ENCODE measurements around the gene CXCL12. TPM values are rescaled to one million over a fixed set of nuclear protein-coding genes. Genes with fewer than 3 reads are reported as not detected.

The CXCL12 gene
- total and polyA plus RNA-seq, 2 donors (not counting 3 experiments of a cell fraction or from before 2014, with no cell fraction given), result 0.35 to 1.4 TPM

DNA sequence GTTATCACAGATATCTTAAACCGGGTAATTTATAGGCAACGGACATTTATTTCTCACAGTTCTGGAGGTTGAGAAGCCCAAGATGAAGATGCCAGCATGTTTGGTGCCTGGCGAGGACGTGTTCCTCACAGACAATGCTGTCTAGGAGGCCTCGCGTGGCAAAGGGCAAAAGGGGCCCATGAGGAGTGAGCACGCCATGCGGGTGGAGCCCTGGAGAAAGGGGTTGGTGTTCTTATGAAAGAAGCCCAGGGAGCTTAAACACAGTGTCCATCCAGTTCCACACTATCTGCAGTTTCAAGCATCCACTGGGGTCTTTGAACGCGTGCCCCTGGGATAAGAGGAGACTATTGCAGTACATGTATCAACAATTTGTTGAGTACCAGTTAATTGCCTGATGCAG, 51.4 kb downstream of the CXCL12 start:
- H3K4me1 ChIP-seq (ENCODE audit: control insufficient read depth, extremely low read depth, insufficient read depth, low read length), result no peaks in the 10 kb centered on the region
- intact Hi-C loops (cut with micrococcal nuclease), result no loop called here
- no peak overlapping the region for H3K27ac ChIP-seq (ENCODE audit: insufficient read depth, low read depth, low read length)
- no peaks in the 10 kb centered on the region for H4K20me1 ChIP-seq (replicated peaks; ENCODE audit: control insufficient read depth, extremely low read depth, insufficient read depth, low read length)
- ChIA-PET CTCF (interaction anchor here (1.2 kb wide), 1 partner anchor 13 kb away, joined by 3 read pairs; no protein-coding TSS in a partner anchor), POLR2A (no interaction called here)
- BruUV-seq (replicated peaks), result no TSS peak
- H3K4me3 ChIP-seq (replicated peaks in 1 of 3; ENCODE audit: insufficient read depth in 1 of 3, low read depth in 1 of 3, low read length in 3 of 3), result no peak overlapping the region
- no peaks in the 10 kb centered on the region for H3K9me3 ChIP-seq (replicated peaks; ENCODE audit: control insufficient read depth, insufficient read depth, low read length)
- FAIRE-seq, result no peak
- H3K4me2 ChIP-seq (ENCODE audit: insufficient read depth, low read length), result no peak overlapping the region
- dilution Hi-C loops (cut with MboI; ENCODE audit: extremely low pct_ligation_motif_present, low sequenced_read_pairs), result no loop called here
- no peaks in the 10 kb centered on the region for H3K79me2 ChIP-seq (ENCODE audit: control insufficient read depth, insufficient read depth, low read length)
- no peaks in the 10 kb centered on the region for H3K27me3 ChIP-seq (ENCODE audit: control insufficient read depth in 2 of 2, insufficient read depth in 2 of 2, low read length in 2 of 2)
- no peak overlapping the region for H3K9ac ChIP-seq (replicated peaks; ENCODE audit: extremely low read depth, insufficient read depth, low read length)
- DNase-seq (ENCODE audit: low read depth, low spot score), result no peak
- H3K9me1 ChIP-seq (replicated peaks; ENCODE audit: control insufficient read depth, extremely low read depth, insufficient read depth, low read length), result no peaks in the 10 kb centered on the region
- H3K36me3 ChIP-seq (ENCODE audit: control insufficient read depth in 2 of 2, extremely low read depth in 1 of 2, insufficient read depth in 2 of 2, low read length in 2 of 2), result no peaks in the 10 kb centered on the region
- no peak for TF ChIP-seq POLR2A (IDR thresholded peaks at IDR 0.05; ENCODE audit: low read depth, low read length)
- TF ChIP-seq, protein P1, sequence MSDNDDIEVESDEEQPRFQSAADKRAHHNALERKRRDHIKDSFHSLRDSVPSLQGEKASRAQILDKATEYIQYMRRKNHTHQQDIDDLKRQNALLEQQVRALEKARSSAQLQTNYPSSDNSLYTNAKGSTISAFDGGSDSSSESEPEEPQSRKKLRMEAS (IDR thresholded peaks at IDR 0.05; ENCODE audit: insufficient read depth, insufficient read length), result no peak
- no peak for TF ChIP-seq EZH2 (IDR thresholded peaks at IDR 0.05; ENCODE audit: borderline replicate concordance, low read depth, low read length, severe bottlenecking)
- TF ChIP-seq JUN (IDR thresholded peaks at IDR 0.05; ENCODE audit: borderline replicate concordance, insufficient read depth, insufficient read length, low read depth), result no peak
- H2AFZ ChIP-seq (ENCODE audit: low read depth, low read length), result no peak overlapping the region

DNA sequence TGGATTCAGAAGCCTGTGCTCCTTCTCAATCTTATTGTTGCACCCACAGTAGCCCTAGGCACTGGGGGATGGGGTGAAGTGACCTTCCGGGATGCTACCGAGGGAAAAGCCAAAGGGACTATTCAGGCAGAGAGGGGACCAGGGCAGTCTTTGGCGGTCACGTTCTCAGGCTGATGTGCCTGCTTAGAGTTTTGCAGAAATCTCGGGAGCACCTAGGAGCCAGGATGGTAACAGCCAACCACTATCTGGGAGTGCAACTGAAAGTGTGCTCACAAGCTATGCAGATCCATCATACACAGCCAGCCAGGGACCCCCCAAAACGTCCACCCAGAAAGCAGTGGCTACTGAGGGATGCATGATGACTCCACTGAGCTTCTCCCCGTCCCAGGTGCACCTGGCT, 52.4 kb downstream of the CXCL12 start:
- intact Hi-C loops (cut with micrococcal nuclease), result no loop called here
- TF ChIP-seq GATA2 (IDR thresholded peaks at IDR 0.05; ENCODE audit: insufficient read depth, insufficient read length, low read depth, low read length) (no peak), FOS (IDR thresholded peaks at IDR 0.05; ENCODE audit: borderline replicate concordance, insufficient read depth, low read length) (no peak), POLR2AphosphoS5 (IDR thresholded peaks at IDR 0.05; ENCODE audit: insufficient read depth, low read depth, low read length) (no peak), POLR2A (IDR thresholded peaks at IDR 0.05; ENCODE audit: low read depth, low read length) (no peak)
- TF ChIP-seq, protein P2, sequence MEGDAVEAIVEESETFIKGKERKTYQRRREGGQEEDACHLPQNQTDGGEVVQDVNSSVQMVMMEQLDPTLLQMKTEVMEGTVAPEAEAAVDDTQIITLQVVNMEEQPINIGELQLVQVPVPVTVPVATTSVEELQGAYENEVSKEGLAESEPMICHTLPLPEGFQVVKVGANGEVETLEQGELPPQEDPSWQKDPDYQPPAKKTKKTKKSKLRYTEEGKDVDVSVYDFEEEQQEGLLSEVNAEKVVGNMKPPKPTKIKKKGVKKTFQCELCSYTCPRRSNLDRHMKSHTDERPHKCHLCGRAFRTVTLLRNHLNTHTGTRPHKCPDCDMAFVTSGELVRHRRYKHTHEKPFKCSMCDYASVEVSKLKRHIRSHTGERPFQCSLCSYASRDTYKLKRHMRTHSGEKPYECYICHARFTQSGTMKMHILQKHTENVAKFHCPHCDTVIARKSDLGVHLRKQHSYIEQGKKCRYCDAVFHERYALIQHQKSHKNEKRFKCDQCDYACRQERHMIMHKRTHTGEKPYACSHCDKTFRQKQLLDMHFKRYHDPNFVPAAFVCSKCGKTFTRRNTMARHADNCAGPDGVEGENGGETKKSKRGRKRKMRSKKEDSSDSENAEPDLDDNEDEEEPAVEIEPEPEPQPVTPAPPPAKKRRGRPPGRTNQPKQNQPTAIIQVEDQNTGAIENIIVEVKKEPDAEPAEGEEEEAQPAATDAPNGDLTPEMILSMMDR (IDR thresholded peaks at IDR 0.05; ENCODE audit: extremely low read depth in 1 of 2, insufficient read depth in 1 of 2, low read depth in 1 of 2, low read length in 2 of 2), result no peak
- POLR2A ChIA-PET, result no interaction called here
- H3K9me1 ChIP-seq (replicated peaks; ENCODE audit: control insufficient read depth, extremely low read depth, insufficient read depth, low read length), result no peaks in the 10 kb centered on the region
- no peaks in the 10 kb centered on the region for H4K20me1 ChIP-seq (replicated peaks; ENCODE audit: control insufficient read depth, extremely low read depth, insufficient read depth, low read length)
- no peaks in the 10 kb centered on the region for H3K4me1 ChIP-seq (ENCODE audit: control insufficient read depth, extremely low read depth, insufficient read depth, low read length)
- no peak overlapping the region for H3K4me3 ChIP-seq (replicated peaks in 1 of 3; ENCODE audit: insufficient read depth in 1 of 3, low read depth in 1 of 3, low read length in 3 of 3)
- no TSS peak for BruUV-seq (replicated peaks)
- no peaks in the 10 kb centered on the region for H3K79me2 ChIP-seq (ENCODE audit: control insufficient read depth, insufficient read depth, low read length)
- H3K9ac ChIP-seq (replicated peaks; ENCODE audit: extremely low read depth, insufficient read depth, low read length), result no peak overlapping the region
- no peak overlapping the region for H3K27ac ChIP-seq (ENCODE audit: insufficient read depth, low read depth, low read length)
- no peak overlapping the region for H2AFZ ChIP-seq (ENCODE audit: low read depth, low read length)
- dilution Hi-C loops (cut with MboI; ENCODE audit: extremely low pct_ligation_motif_present, low sequenced_read_pairs), result no loop called here
- FAIRE-seq, result no peak
- H3K9me3 ChIP-seq (replicated peaks; ENCODE audit: control insufficient read depth, insufficient read depth, low read length), result no peaks in the 10 kb centered on the region
- no peak overlapping the region for H3K4me2 ChIP-seq (ENCODE audit: insufficient read depth, low read length)
- CTCF ChIA-PET, result no interaction called here
- DNase-seq (ENCODE audit: low read depth, low spot score), result no peak
- H3K36me3 ChIP-seq (ENCODE audit: control insufficient read depth in 2 of 2, extremely low read depth in 1 of 2, insufficient read depth in 2 of 2, low read length in 2 of 2), result no peaks in the 10 kb centered on the region
- no peaks in the 10 kb centered on the region for H3K27me3 ChIP-seq (ENCODE audit: control insufficient read depth in 2 of 2, insufficient read depth in 2 of 2, low read length in 2 of 2)

All from endothelial cell of umbilical vein (primary cell).